Islet precursor cell (in vitro differentiated cells): ENCODE measurements around the gene OR2J2.
"Not testable (repeated sequence)": the region's sequence is repeated elsewhere in the genome, so short reads cannot be mapped to it uniquely, and the experiment has no call there.

Experiments
- DNase-seq: peaks from one replicate; pipeline ENCODE4 v3.0.0-alpha.2; 2018

Gene OR2J2

GRCh38 chr6:29170607-29171006 is at the start of gene OR2J2:
Gene OR2J2, plus strand, starts transcription at chr6:29170907. Its CDS starts 2,729 bp downstream, at chr6:29173636.
- DNase-seq: not testable (repeated sequence)

GRCh38 chr6:29129326-29130012 is 41.2 kb upstream of the OR2J2 start:
- DNase-seq: no peak

GRCh38 chr6:29130644-29131043 is 40.1 kb upstream of the OR2J2 start:
- no peak for DNase-seq

- DNase-seq: no peak
Observed at GRCh38 chr6:29131691-29132090, 39.0 kb upstream of the OR2J2 start.

GRCh38 chr6:29137724-29138123 is 33.0 kb upstream of the OR2J2 start:
- no peak for DNase-seq

GRCh38 chr6:29141606-29142005 is 29.1 kb upstream of the OR2J2 start:
- DNase-seq: no peak

GRCh38 chr6:29142309-29142708 is 28.4 kb upstream of the OR2J2 start:
- no peak for DNase-seq

GRCh38 chr6:29146179-29146578 is 24.5 kb upstream of the OR2J2 start:
- DNase-seq: no peak

GRCh38 chr6:29147074-29147473 is 23.6 kb upstream of the OR2J2 start:
- DNase-seq: no peak

GRCh38 chr6:29149444-29149843 is 21.3 kb upstream of the OR2J2 start:
- not testable (repeated sequence) for DNase-seq

GRCh38 chr6:29153083-29153482 is 17.6 kb upstream of the OR2J2 start:
- no peak for DNase-seq

- DNase-seq: not testable (repeated sequence)
Observed at GRCh38 chr6:29155182-29155581, 15.5 kb upstream of the OR2J2 start.

GRCh38 chr6:29159922-29160321 is 10.8 kb upstream of the OR2J2 start:
- DNase-seq: not testable (repeated sequence)

- DNase-seq: not testable (repeated sequence)
Observed at GRCh38 chr6:29165571-29165970, 5.1 kb upstream of the OR2J2 start.

- no peak for DNase-seq
Observed at GRCh38 chr6:29171736-29172135, 1.0 kb downstream of the OR2J2 start.

- no peak for DNase-seq
Observed at GRCh38 chr6:29183594-29183993, 12.9 kb downstream of the OR2J2 start.

- not testable (repeated sequence) for DNase-seq
Observed at GRCh38 chr6:29188659-29189058, 18.0 kb downstream of the OR2J2 start.

GRCh38 chr6:29200767-29201662 is 30.3 kb downstream of the OR2J2 start:
- DNase-seq: no peak

- DNase-seq: no peak
Observed at GRCh38 chr6:29201966-29202365, 31.3 kb downstream of the OR2J2 start.

- DNase-seq: no peak
Observed at GRCh38 chr6:29211488-29211887, 40.8 kb downstream of the OR2J2 start.

GRCh38 chr6:29216528-29216927 is 45.8 kb downstream of the OR2J2 start:
- no peak for DNase-seq

GRCh38 chr6:29217242-29217641 is 46.5 kb downstream of the OR2J2 start:
- not testable (repeated sequence) for DNase-seq

- not testable (repeated sequence) for DNase-seq
Observed at GRCh38 chr6:29218056-29218455, 47.3 kb downstream of the OR2J2 start.
